Measurements from ENCODE around the gene ZBTB4.
"Not testable (repeated sequence)": the region's sequence is repeated elsewhere in the genome, so short reads cannot be mapped to it uniquely, and the experiment has no call there.

The ZBTB4 gene

DNA sequence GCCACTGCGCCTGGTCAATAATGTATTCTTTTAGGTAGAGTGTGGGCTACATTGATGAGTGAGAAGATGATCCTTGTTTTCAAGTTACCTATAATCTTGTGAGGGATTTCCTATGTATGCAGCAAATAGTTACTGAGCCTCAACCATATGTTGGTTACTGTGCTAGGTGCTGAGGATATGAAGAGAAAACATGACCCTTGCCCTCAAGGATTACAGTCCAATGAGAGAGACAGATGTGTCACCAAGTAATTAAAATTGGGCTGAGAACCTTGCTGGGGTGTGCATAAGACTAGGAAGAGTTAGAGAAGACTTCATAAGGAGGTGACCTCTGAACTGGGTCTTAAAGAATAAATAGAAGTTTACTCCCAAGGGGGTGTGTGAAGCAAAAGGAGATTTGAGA is 12.2 kb upstream of the ZBTB4 start:
- no peak for TF ChIP-seq CTCF (IDR thresholded peaks at IDR 0.05)

GRCh38 chr17:7490144-7490543 is 10.7 kb upstream of the ZBTB4 start:
- TF ChIP-seq CTCF (IDR thresholded peaks at IDR 0.05) = no peak

DNA sequence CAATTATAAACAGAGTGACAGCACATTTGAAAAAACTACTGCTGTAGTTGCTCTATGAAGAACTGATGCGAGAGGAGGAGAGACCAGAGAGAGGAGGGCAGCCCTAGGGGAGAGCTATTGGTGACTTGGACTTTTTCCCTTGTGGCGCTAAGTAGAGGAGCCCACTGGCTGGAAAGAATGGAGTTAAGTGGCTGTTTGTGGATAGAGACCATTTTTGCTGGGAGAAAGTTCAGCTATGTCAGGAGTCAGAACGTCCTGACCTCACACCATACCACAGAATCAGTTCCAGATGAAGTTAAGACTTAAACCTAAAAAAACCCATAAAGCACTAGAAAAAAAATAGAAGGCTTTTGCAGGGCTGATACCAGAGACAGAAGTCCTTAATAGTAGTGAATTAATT is 6.8 kb upstream of the ZBTB4 start:
- TF ChIP-seq CTCF (IDR thresholded peaks at IDR 0.05) = no peak

DNA sequence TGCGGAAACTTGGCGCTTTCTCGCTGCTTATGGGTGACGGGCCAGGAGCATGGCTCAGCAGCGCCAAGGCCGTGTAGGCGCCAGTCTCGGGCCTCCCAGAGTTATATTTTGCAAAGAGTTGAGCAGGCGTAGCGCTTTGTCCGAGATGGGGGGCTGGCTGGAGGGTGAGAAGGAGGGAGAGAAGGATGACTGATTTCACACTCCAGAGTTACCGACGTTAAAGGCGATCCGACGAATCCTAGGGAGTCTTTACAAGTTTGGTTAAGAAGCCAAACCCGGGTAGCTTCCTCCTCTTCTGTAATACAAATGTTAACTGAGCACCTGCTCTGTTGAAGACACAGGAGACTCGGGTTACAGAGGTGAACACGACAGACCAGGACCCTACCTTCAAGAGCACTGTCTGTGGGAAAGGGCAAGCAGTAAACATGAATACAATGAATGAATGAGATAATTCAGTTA is 5.5 kb upstream of the ZBTB4 start:
- TF ChIP-seq CTCF (IDR thresholded peaks at IDR 0.05) = no peak

- no peak for TF ChIP-seq CTCF (IDR thresholded peaks at IDR 0.05)
These were observed 4.9 kb upstream of the ZBTB4 start, which contains the start of gene POLR2A for GRCh38 chr17:7484067-7484918. TSS of gene POLR2A (plus strand) at chr17:7484366.

- TF ChIP-seq CTCF (IDR thresholded peaks at IDR 0.05) = no peak
These were observed 4.0 kb upstream of the ZBTB4 start for GRCh38 chr17:7483255-7484066.

DNA sequence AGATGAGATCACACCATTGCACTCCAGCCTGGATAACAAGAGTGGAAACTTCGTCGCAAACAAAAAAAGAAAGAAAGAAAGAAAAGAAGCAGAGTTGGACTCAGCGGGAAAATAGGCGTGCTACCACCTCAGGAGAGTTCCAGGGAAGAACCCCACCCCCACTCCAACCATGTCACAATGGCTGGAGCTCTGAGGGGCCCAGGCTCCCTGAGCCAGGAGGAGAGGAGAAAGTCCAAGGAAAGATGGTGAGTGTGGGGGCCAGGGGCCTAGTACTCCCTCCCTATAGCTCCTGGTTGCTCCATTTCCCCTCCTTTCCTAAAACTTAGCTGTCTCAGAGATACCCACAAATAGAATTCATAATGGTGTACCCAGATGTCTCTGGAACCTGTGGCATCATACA is 1.8 kb upstream of the ZBTB4 start, which contains the start of gene SLC35G6:
TSS of gene SLC35G6 (plus strand) at position 172 of the 400 bp plus-strand sequence. CDS start at position 243, 71 bp downstream.
- not testable (repeated sequence) for TF ChIP-seq CTCF (IDR thresholded peaks at IDR 0.05)
